GM19438 (cell line): ENCODE results near the gene PRKAR1B.

Experiments used
- ATAC-seq: cut with Tn5 transposase; IDR thresholded peaks from one replicate; pipeline ENCODE4 v1.9.1; 2021; ENCODE audit warnings: low read depth; ENCODE audit not compliant: unreplicated experiment

Gene PRKAR1B

GRCh38 chr7:514651-515598 is 212.2 kb downstream of the PRKAR1B start:
- ATAC-seq, result no peak

- no peak for ATAC-seq
These were observed 212.8 kb downstream of the PRKAR1B start for GRCh38 chr7:514242-514641.

GRCh38 chr7:513521-514166 is 213.4 kb downstream of the PRKAR1B start:
- no peak for ATAC-seq

- ATAC-seq, result no peak
These were observed 214.4 kb downstream of the PRKAR1B start for GRCh38 chr7:512541-513311.

- ATAC-seq, result no peak
These were observed 215.0 kb downstream of the PRKAR1B start for GRCh38 chr7:512146-512510.

GRCh38 chr7:511476-512145 is 215.5 kb downstream of the PRKAR1B start:
- no peak for ATAC-seq

GRCh38 chr7:510782-511281 is 216.2 kb downstream of the PRKAR1B start:
- no peak for ATAC-seq

- no peak for ATAC-seq
These were observed 217.0 kb downstream of the PRKAR1B start for GRCh38 chr7:510131-510481.

- no peak for ATAC-seq
These were observed 217.5 kb downstream of the PRKAR1B start for GRCh38 chr7:509426-510130.

GRCh38 chr7:508461-509170 is 218.5 kb downstream of the PRKAR1B start:
- no peak for ATAC-seq

GRCh38 chr7:507623-508300 is 219.3 kb downstream of the PRKAR1B start:
- no peak for ATAC-seq

GRCh38 chr7:506921-507622 is 220.0 kb downstream of the PRKAR1B start:
- ATAC-seq, result no peak

- no peak for ATAC-seq
These were observed 220.7 kb downstream of the PRKAR1B start for GRCh38 chr7:506391-506831.

- ATAC-seq, result no peak
These were observed 221.9 kb downstream of the PRKAR1B start for GRCh38 chr7:505171-505570.

GRCh38 chr7:504221-505111 is 222.6 kb downstream of the PRKAR1B start:
- ATAC-seq, result no peak

- no peak for ATAC-seq
These were observed 223.4 kb downstream of the PRKAR1B start for GRCh38 chr7:503575-504111.

- ATAC-seq, result no peak
These were observed 224.8 kb downstream of the PRKAR1B start for GRCh38 chr7:502296-502695.
